A673 (cell line): ENCODE results near the gene FBLN5. TPM values are rescaled to one million over a fixed set of nuclear protein-coding genes. Genes with fewer than 3 reads are reported as not detected.

ENCODE experiments used
- BruUV-seq: library from RNA; stranded (reverse); fragments of 400-500 nt; replicated peaks from 2 replicates; lab custom pipeline; 2021; lab: Mats Ljungman, UMichigan
- CTCF ChIA-PET: fragments of 300-600 bp; sonication (Branson Sonifier 250); formaldehyde crosslinking; loops from one replicate; lab custom pipeline; 2022; ENCODE audit warnings: antibody characterized with exemption; lab: Charles Lee
- POLR2A ChIA-PET: fragments of 300-600 bp; sonication (Branson Sonifier 250); formaldehyde crosslinking; loops from one replicate; lab custom pipeline; 2022; ENCODE audit warnings: antibody characterized with exemption; ENCODE audit not compliant: low non-redundant PET; lab: Charles Lee
- DNase-seq: peaks from one replicate; pipeline ENCODE4 v3.0.0-alpha.2; 2015; ENCODE audit warnings: low spot score
- H3K27ac ChIP-seq: fragments of 200-600 bp; sonication (generic); 2 replicates; pipeline ENCODE4 v1.5.1; 2016; ENCODE audit warnings: mixed run types, low read depth, mild to moderate bottlenecking, mixed read lengths, antibody characterized with exemption, low read length; ENCODE audit not compliant: poor library complexity, severe bottlenecking
- H3K27me3 ChIP-seq: fragments of 200-600 bp; sonication (generic); replicated peaks from 2 replicates; pipeline ENCODE4 v1.6.1; 2017; ENCODE audit warnings: mixed run types, low read depth, mild to moderate bottlenecking, mixed read lengths, antibody characterized with exemption, low read length; ENCODE audit not compliant: insufficient read depth, poor library complexity
- H3K36me3 ChIP-seq: fragments of 200-600 bp; sonication (generic); 2 replicates; pipeline ENCODE4 v1.6.1; 2016; ENCODE audit warnings: mixed run types, mild to moderate bottlenecking, mixed read lengths, antibody characterized with exemption, low read length; ENCODE audit not compliant: insufficient read depth, poor library complexity, severe bottlenecking
- H3K4me1 ChIP-seq: fragments of 200-600 bp; sonication (generic); 2 replicates; pipeline ENCODE4 v1.6.1; 2017; ENCODE audit warnings: mixed run types, mild to moderate bottlenecking, mixed read lengths, antibody characterized with exemption, low read length; ENCODE audit not compliant: insufficient read depth, poor library complexity, severe bottlenecking
- H3K4me3 ChIP-seq: fragments of 200-600 bp; sonication (generic); 2 replicates; pipeline ENCODE4 v1.5.1; 2016; ENCODE audit warnings: low read depth, mixed run types, mild to moderate bottlenecking, mixed read lengths, low read length; ENCODE audit not compliant: poor library complexity, severe bottlenecking
- H3K9me3 ChIP-seq: fragments of 200-600 bp; sonication (generic); 2 replicates; pipeline ENCODE4 v1.6.1; 2016; ENCODE audit warnings: mixed run types, low read depth, mild to moderate bottlenecking, mixed read lengths, antibody characterized with exemption, low read length; ENCODE audit not compliant: poor library complexity, severe bottlenecking
- EZH2 ChIP-seq: fragments of 200-600 bp; sonication (generic); IDR thresholded peaks from 2 replicates; pipeline ENCODE4 v1.6.1; 2017; ENCODE audit warnings: borderline replicate concordance, low read depth, mild to moderate bottlenecking, mixed read lengths, antibody characterized with exemption, low read length; ENCODE audit not compliant: poor library complexity, severe bottlenecking
- intact Hi-C: fragments of 100-400 bp; cut with micrococcal nuclease; formaldehyde crosslinking; loops from one replicate; pipeline ENCODE4 v1.10.0; 2022; ENCODE audit not compliant: unreplicated experiment
- total RNA-seq: library from RNA; stranded (reverse); gene quantifications from 2 replicates; pipeline ENCODE4 v1.2.3, GENCODE V29; 2021
- TF ChIP-seq, protein P1 (sequence below): fragments of 300-800, 200-600 bp; sonication (generic); conservative IDR thresholded peaks from 2 replicates; pipeline ENCODE4 v1.5.1; 2017; ENCODE audit warnings: low read depth, mild to moderate bottlenecking, antibody characterized with exemption, low read length, moderate library complexity, mixed read lengths

FBLN5 gene
- total RNA-seq, 1 experiment from 2014 or later, result 10.7 TPM

- Histone ChIP-seq H3K36me3 (no peaks in the 10 kb centered on the region), H3K9me3 (no peaks in the 10 kb centered on the region), H3K4me3 (no peak overlapping the region), H3K27ac (no peak overlapping the region), H3K27me3 (no peaks in the 10 kb centered on the region), H3K4me1 (no peaks in the 10 kb centered on the region)
- no TSS peak for BruUV-seq
- TF ChIP-seq EZH2, result no peak
- TF ChIP-seq, protein P1, sequence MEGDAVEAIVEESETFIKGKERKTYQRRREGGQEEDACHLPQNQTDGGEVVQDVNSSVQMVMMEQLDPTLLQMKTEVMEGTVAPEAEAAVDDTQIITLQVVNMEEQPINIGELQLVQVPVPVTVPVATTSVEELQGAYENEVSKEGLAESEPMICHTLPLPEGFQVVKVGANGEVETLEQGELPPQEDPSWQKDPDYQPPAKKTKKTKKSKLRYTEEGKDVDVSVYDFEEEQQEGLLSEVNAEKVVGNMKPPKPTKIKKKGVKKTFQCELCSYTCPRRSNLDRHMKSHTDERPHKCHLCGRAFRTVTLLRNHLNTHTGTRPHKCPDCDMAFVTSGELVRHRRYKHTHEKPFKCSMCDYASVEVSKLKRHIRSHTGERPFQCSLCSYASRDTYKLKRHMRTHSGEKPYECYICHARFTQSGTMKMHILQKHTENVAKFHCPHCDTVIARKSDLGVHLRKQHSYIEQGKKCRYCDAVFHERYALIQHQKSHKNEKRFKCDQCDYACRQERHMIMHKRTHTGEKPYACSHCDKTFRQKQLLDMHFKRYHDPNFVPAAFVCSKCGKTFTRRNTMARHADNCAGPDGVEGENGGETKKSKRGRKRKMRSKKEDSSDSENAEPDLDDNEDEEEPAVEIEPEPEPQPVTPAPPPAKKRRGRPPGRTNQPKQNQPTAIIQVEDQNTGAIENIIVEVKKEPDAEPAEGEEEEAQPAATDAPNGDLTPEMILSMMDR, result peak; percentile 73
- CTCF ChIA-PET, result interaction anchor here (1.0 kb wide), 1 partner anchor 18 kb away, joined by 3 read pairs; no protein-coding TSS in a partner anchor
- DNase-seq, result peak; percentile 39
- POLR2A ChIA-PET, result no interaction called here
- intact Hi-C loops, result no loop called here
Observed at GRCh38 chr14:91893007-91893406, 54.5 kb downstream of the FBLN5 start.

DNA sequence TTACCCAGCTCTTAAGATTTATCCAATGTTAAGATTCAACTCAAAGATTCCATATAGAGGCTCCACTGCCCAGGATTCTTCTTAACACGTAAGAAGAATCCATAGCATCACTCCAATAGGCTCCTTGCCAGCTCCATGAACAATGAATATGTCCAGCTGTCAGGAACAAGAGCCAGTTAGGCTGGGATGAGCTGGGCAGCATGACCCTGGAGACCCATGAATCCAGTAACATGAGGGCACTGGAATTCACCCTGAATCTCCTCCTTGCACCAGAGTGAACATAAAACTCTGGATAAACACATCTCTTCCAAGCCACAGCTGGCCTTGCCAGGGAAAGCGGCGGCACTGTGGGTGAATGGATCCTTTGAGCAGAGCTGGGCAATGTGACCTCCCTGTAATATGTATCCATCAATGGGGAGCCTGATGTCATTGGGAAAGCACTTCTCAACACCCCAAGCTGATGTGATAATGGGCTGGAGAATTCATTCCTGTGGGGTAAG is 55.7 kb downstream of the FBLN5 start:
- H3K9me3 ChIP-seq, result no peaks in the 10 kb centered on the region
- H3K27ac ChIP-seq, result no peak overlapping the region
- no peaks in the 10 kb centered on the region for H3K27me3 ChIP-seq
- intact Hi-C loops, result no loop called here
- POLR2A ChIA-PET, result no interaction called here
- H3K4me3 ChIP-seq, result no peak overlapping the region
- TF ChIP-seq, protein P1, result no peak
- no peak for TF ChIP-seq EZH2
- BruUV-seq, result no TSS peak
- no peak for DNase-seq
- CTCF ChIA-PET, result no interaction called here
- no peaks in the 10 kb centered on the region for H3K36me3 ChIP-seq
- H3K4me1 ChIP-seq, result no peaks in the 10 kb centered on the region

GRCh38 chr14:91891101-91891500 is 56.4 kb downstream of the FBLN5 start:
- H3K27ac ChIP-seq, result no peak overlapping the region
- intact Hi-C loops, result no loop called here
- DNase-seq, result no peak
- H3K9me3 ChIP-seq, result no peaks in the 10 kb centered on the region
- H3K4me1 ChIP-seq, result no peaks in the 10 kb centered on the region
- no peaks in the 10 kb centered on the region for H3K36me3 ChIP-seq
- POLR2A ChIA-PET, result no interaction called here
- no TSS peak for BruUV-seq
- CTCF ChIA-PET, result no interaction called here
- H3K27me3 ChIP-seq, result no peaks in the 10 kb centered on the region
- no peak overlapping the region for H3K4me3 ChIP-seq
- TF ChIP-seq, protein P1, result no peak
- TF ChIP-seq EZH2, result no peak
